Measurements from ENCODE around the gene SLC9A4.

The SLC9A4 gene

DNA sequence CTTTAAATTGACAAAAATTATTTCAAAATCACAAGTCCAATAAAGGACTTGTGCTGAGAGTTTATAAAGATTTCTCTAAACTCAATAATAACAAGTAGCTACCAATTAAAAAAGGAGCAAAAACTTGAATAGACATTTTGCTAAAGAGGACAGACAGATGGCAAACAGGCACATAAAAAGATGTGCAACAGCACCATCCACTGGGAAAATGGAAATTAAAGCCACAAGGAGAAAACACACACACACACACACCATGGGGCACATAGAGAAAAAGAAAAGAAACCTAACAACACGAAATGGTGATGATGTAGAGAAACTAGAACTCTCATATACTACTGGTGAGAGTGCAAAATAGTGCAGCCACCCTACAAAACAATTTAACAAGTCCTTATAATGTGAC is 12.6 kb upstream of the SLC9A4 start:
- no peak for DNase-seq

DNA sequence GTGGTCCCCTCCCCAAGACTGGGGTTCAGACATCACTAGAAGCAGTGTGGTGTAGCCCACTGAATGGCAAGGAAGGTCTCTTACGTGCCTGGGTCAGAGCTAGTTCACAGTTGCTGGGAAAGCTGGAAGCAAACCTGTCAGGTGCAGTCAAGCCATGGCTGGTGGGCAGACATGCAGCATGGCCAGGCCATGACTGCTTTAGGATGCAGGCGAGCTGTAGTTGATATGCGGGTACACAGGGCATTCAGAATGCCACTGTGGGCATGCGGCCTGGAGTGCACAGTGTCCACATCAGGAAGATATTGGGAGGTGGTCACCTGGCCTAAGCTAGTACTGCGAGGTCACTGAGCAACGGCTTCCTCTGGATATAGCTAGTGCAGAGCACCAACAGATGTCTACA is 11.8 kb upstream of the SLC9A4 start:
- no peak for DNase-seq

DNA sequence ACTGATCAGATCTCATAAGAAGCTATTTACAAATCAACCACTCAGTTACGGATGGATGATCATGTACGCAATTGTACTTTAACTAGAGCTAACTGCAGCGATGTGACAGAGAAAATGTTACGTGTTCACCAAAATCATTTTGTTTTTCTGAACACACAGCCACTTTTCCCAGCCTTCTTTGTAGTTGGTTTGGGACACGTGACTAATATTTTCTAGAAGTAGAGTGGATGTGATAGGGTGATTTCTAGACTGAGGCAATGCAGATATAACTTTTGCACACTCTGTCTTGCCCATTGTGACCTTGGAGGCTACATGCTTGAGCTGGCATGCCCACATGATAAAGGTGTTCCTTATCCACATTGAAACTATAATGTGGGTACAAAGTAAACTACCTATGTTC is 9.9 kb upstream of the SLC9A4 start:
- no peak for DNase-seq

DNA sequence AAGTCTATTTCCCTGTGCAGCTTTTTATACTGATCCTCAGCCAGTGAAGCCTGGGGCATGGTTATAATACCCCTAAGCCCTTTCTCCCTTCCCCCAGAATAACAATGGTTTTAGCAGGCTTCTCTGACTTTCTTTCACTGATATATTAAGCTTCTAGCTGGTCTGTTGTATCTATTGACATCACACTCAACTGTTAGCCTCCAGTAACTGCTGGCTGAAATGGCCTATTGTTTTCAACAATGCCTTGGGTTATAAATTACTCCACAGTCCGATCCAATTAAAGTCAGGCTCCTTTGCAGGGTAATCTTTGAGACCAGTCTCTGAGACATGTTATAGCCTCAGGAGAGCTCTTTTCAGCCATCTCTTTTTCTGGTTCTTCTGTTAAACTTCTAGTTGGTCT is 2.9 kb upstream of the SLC9A4 start:
- no peak for DNase-seq

DNA sequence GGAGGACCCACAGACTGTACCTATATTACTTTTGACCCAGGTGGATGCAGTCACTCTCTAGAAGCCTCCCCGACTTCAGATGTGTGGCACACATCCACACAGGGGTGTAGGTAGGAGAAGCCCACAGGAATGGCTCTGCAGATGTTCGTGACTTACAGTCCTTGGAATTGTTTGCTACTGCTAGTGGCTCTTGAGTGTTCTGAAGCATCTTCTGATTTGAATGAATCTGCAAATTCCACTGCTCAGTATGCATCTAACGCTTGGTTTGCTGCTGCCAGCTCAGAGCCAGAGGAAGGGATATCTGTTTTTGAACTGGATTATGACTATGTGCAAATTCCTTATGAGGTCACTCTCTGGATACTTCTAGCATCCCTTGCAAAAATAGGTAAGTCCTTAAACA is 605 bp downstream of the SLC9A4 start:
- DNase-seq: no peak

DNA sequence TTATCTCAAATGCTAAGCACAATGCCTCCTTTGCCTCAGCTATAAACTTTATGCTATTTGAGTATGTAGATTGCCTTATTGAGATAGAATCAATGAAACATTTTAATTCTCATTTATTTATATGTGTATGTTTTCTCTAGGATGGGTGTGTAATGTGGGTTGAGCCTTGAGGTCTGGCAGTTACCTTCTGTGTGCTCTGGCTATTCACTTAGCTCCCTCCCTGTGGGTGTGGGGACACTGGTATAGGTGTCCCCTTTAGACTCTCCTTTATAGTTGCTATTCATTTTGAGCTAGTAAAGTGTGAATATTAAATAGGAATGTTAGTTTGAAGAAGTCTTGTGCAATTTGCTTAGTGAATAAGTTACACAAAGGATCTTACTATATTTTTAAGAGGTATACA is 1.8 kb downstream of the SLC9A4 start:
- DNase-seq: no peak

DNA sequence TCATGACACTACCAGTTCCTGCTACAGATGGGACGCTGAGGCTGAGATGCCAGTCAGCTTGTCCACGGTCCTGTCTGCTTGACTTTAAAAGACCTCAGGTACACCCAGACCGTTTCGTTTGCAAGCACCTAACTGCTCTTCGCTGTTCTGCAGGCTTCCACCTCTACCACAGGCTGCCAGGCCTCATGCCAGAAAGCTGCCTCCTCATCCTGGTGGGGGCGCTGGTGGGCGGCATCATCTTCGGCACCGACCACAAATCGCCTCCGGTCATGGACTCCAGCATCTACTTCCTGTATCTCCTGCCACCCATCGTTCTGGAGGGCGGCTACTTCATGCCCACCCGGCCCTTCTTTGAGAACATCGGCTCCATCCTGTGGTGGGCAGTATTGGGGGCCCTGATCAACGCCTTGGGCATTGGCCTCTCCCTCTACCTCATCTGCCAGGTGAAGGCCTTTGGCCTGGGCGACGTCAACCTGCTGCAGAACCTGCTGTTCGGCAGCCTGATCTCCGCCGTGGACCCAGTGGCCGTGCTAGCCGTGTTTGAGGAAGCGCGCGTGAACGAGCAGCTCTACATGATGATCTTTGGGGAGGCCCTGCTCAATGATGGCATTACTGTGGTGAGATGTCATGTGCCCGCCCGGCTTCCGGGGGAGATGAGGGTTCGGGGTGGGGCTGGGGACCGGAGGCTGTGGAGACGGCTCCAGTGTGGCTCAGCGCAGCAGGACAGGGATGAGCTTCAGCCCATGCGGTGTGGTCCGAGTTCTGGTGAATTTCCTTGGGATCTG is 5.9 kb downstream of the SLC9A4 start:
- no peak for DNase-seq

DNA sequence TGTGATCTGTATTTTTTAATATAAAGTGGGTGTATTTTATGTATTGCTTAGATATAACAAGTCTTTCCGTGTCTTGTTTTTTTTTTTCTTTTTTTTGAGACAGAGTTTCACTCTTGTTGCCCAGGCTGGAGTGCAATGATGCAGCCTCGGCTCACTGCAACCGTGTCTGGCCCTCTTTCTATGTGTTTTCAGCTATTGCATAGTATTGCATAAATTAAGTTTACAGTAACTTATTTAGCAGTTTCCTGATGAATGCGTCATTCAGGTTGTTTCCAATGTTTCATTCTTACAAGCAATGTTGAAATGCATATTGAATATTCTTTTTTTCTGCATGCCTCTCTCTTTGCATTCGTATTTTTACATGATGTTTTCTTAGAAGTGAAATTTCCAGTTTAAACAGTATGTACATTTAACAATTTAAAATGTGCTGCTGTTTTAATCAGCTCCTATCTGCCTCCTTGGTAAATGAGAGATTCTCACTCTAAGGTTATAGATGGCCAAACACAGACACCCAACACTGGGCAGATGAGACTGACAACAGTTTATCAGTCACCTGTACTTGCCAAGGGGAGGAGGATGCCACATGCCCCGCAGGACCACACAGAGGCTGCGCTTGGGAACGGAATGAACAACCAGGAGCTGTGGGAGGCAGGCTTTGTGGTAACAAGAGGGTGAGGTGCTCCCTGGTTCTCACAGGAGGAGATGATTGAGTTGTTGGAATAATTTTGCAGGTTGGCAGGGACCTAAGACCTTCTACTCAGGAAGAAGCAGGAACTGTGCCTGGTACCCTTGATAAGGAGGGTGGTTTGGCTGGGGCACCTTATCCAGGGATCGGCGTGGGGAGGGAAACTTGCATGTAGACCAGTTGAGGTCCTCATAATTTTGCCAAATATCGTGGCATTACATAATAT is 7.5 kb downstream of the SLC9A4 start:
- DNase-seq: no peak

DNA sequence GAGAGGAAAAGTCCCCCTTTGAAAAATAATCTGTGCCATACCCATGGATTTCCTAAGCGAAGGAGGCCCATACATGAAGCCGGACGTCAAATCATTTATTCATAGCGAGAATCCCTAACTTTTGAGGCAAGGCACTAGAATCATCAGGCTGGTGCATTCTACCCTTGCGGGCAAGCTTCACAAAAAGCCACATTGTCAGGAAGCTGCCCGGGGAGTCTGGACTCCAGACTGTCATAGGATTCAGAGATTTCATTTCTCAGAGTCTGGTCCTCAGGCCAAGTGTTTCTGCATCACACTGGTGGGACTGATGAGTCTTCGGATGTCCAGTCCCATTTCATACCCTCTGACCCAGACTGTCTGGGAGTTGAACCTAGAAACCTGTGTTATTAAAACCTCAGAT is 8.9 kb downstream of the SLC9A4 start:
- no peak for DNase-seq

DNA sequence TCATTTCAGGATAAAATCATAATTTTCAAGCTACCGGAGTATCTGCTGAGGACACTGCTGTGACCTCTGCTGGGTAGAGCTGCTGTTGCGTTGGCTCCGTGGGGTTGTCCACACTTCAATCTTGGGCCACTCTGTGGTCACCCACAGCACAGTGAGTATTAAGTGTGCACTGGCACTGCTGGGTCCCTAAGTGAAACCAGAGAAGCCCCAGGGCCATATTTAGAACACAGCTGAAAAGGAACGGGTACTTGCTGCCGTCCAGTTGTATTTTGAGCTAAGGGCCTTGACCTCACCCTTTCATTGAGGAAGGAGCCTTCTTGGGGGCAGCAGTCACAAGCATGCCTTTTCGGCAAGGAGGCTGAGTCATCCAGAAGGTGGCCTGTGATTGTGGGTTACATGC is 10.1 kb downstream of the SLC9A4 start:
- no peak for DNase-seq

DNA sequence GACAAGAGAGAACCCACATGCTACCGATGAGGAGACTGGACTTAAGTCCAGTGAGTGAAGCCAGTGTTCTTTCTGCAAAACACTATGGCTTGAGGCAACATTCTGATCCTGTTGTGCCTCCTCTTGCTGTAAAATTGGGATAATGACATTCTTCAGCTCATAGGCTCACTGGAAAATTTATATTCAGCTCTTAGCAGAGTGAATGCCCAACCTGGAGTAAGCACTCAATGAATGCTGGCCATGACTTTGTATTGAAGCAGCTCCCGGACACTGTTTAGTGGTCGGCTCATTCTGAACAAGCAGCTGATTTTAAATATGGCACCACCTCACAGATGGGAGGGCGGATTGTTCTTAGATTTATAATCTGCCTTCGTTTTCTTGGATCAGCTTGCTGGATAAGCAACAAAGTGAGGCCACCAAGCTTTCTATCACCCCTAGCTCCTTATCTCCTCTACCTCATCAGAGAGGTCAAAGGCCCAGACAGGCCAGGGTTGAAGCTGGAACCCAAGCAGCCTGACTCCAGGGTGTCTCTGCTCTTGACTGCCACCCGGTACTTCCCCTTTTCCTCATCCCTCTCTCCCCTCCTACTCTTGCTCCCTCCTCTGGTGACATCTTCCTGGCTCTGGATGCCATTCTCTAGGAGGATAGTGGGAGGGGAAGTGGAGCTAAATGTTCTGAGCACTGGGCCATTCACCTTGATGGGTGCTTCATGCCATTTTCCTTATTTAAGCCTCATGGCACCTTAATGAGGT is 11.5 kb downstream of the SLC9A4 start:
- no peak for DNase-seq

DNA sequence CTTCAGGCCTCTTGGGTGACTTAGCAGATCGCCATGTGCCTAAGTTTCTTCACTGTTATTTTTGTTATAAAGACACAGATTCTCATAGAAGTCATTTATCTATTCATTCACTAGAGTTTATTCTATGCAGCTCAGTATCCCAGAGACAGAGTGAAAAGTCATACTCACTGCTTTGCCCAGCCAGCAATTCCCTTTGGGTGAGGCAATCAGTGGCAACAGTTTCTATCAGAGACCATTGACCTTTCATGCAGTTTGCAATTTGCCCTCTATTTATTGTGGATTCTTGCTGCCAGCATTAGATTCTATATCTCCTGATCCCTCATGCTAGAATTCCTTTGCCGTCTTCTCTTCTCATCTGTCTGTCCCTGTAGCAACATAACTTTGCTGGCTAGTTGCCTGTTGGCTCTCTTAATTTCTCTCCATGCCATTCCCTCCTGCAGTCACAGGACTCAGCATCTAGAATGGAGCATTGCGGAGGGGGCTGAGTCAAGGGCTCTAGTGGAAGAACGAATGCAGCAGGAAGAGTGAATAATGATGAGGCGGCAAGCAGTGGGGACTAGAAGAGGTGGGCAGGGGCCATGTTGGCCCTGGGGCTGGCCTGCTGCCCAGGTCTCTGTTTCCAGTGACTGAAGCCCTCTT is 12.2 kb downstream of the SLC9A4 start:
- no peak for DNase-seq

DNA sequence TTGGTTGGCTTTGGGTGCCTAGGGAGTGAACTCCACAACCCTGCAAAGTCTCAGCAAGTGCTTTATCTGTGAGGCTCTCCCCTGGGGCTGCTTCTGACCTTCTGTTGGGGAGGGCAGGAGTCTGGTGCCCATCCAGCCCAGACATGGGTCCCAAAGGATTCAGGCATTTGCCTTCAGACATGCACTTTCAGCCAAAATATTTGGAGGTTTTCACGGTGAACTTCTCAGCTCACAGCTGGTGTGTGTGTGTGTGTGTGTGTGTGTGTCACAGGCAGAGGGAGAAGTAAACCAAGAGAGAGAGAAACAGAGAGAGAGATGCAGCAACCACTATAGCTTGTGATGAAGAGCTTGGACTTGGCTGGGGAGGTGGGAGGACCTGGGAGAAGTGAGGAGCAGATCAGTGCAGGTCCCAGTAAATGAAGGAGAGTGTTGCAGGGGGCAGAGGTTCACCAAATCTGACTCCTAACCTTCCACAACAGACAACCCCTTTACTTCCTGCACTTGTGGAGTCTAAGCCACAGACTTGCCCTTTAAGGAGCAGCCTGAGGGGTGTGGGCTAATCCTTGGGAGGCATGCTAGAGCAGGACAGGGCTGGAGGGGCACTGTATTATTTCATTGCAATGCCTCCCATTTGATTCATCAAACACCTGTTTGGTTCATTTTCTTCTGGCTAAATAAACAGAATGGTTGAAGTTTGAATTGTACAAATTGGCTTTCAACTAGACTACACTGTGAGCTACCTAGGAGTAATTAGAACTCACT is 14.1 kb downstream of the SLC9A4 start:
- no peak for DNase-seq

DNA sequence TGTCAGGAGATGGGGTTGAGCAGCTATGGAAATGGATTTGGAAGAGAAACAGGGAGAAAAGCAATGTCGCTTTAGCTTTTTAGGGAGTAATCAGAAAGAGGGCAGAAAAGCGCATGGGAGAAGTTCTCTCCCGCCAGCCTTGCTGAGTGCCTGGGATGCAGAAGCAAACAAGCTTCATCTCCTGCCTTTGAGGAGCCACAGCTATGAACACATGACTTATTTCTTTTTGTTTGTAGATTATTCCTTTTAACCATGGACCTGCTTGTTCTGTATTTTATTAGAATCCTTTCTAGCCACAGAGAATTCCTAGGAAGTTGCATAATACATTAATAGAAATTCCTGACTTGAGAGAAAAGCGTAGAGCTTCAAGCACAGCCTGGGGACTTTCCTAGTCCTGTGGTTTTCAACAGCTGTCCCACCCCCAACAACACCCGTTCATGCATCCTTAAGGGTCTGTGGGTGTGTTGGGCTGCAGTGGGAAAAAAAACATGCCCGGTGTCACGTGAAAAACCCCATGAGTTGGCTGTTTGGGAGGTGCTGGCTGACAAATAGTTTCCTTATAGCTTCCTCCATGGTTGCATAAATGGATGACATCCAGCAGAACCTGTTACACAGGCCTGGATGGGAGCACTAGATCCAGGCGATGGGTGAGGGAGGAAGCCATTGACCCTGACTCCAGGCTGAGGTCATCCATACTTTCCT is 14.9 kb downstream of the SLC9A4 start:
- DNase-seq: no peak

DNA sequence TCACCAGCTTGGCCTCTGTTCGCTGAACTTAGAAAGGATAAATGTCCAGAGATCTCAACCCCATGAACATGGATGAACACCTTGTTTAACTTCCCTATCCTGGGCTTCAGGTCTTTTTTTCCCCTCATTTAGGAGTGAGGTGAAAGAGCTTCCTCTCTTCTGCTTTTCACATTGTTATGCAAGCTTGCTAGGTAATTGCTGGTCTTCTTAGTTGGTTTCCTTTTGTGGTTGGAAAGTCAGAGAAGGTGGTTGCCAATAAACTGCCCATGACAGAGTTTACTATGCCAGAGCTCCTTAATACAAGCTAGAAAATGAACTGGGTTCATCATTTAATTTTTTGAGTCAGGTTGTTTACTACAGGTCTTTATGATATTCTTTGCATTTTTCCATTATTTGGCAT is 16.6 kb downstream of the SLC9A4 start:
- DNase-seq: no peak

DNA sequence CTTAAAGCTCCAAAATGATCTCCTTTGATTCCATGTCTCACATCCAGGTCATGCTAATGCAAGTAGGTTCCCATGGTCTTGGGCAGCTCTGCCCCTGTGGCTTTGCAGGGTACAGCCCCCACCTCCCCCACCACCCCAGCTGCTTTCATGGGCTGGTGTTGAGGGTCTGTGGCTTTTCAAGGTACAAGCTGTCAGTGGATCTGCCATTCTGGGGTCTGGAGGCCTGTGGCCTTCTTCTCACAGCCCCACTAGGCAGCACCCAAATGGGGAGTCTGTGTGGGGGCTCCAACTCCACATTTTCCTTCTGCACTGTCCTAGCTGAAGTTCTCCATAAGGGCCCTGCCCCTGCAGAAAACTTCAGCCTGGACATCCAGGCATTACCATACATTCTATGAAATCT is 19.0 kb downstream of the SLC9A4 start:
- no peak for DNase-seq

DNA sequence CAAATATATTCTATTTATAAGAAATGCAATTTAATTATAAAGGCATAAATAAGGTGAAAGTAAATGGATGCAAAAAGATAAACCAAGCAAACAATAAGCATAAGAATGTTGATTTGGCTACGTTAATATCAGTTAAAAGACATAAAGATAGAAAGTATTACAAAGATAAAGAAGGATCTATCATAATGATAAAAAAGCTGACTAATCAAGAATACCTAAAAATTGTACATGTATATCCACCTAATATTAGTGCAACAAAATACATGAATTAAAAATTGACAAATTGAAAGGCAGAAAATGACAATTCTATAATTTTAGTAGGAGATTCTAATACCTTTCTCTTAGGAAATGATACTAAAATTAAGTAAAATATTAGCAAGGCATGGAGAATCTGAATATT is 21.5 kb downstream of the SLC9A4 start:
- no peak for DNase-seq

DNA sequence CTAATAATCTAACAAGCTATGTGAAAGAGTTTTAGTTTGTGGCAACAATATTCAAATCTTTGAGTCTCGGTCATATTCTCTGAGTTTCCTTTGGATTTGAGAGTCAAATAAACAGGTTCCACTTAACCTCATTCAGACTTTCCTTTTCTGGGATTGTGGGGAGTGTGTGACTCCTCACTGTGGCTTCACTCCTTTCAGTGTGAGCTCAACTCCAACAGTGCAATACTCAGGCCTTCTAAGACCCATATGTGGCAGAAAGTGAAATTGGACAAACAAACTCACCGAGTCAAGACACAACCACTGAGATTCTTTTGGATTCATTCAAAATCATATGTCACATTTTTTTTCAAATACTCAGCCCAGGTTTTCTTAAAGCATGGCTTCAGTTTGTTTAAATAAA is 25.4 kb downstream of the SLC9A4 start:
- no peak for DNase-seq

DNA sequence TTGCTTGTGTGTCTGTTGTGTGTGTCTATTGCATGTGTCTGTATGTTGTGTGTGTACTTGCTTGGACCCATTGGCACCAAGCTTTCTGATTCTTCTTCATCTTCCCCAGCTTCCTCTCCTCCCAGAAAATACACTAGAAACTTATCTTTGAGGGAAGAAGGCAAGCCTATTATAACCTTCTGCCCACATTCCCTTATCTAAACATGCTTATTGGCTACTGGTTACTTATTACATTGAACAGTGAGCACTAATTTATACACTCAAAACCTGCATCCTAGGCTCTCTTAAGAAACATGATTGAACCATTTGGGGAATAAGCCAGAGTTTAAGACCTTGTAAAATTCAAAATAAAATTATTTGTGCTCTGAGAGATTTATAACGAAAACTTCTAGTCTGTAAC is 26.5 kb downstream of the SLC9A4 start:
- no peak for DNase-seq

DNA sequence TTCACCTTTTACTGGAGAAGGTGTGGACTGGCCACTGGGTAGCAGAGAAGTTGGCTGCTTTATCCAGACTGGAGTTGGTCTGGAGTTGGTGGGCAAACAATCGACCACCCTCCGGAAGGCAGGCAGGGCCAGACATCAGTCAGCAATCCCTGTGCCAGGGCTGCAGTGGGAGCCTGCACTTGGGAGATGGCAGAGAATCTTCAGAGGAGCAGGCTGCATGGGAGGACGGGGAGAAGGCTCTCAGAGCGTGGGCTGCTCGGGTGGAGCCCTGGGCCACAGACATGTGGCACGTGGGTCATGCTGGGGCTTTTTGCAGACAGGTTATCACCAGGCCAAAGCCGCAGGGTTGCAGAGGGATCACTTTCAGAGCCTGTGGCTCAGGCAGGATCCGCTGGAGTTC is 29.6 kb downstream of the SLC9A4 start:
- no peak for DNase-seq

DNA sequence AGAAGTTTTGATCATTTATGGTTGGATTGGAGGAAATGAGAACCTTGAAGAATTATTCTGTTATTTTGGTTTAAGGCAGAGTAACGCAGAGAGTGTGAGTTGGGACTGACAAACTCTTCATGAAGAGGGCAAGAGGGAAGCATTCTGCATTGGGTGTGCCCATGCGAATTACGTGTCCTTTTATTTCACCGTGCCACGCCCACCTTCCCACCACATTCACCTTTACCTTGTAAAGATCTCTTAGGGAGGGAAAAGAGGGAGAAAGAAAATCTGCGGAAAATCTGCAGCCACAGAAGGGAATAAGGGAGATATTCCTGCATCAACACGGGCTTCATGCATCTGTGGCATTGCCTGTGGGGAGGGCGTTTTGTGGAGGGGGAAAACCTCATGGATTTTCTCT is 31.8 kb downstream of the SLC9A4 start:
- no peak for DNase-seq

DNA sequence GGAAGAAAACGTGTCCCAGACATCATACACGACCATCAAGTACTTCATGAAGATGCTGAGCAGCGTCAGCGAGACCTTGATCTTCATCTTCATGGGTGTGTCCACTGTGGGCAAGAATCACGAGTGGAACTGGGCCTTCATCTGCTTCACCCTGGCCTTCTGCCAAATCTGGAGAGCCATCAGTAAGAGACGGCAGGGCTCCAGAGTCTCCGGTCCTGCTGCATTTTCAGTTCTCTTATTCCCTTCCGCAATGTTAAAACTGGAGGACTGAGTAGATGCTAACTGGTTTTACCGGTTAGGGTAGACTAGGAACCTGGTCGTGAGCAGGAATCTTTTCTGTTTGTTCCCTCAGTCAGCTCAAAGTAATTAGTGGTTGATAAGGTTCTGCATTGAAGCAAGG is 32.3 kb downstream of the SLC9A4 start:
- no peak for DNase-seq
